Left ventricle myocardium inferior (tissue), 1 donor: Measurements from ENCODE around the gene SPATA24. TPM values are rescaled to one million over a fixed set of nuclear protein-coding genes. Genes with fewer than 3 reads are reported as not detected.
"Not testable (repeated sequence)": the region's sequence is repeated elsewhere in the genome, so short reads cannot be mapped to it uniquely, and the experiment has no call there.

Experiments
- DNase-seq: peaks from one replicate; pipeline ENCODE4 v3.0.0-alpha.2; 2020
- H3K27ac ChIP-seq: fragments of 200-600 bp; replicated peaks from 2 replicates; pipeline ENCODE4 v1.8.0; 2021
- H3K27me3 ChIP-seq: fragments of 200-600 bp; 2 replicates; pipeline ENCODE4 v1.8.0; 2021; ENCODE audit warnings: low read depth
- H3K36me3 ChIP-seq: fragments of 200-600 bp; 2 replicates; pipeline ENCODE4 v1.8.0; 2021
- H3K4me1 ChIP-seq: fragments of 200-600 bp; 2 replicates; pipeline ENCODE4 v1.8.0; 2021
- H3K4me3 ChIP-seq: fragments of 200-600 bp; 2 replicates; pipeline ENCODE4 v1.8.0; 2021; ENCODE audit warnings: mild to moderate bottlenecking, moderate library complexity
- H3K9me3 ChIP-seq: fragments of 200-600 bp; replicated peaks from 2 replicates; pipeline ENCODE4 v1.8.0; 2021
- intact Hi-C: fragments of 100-400 bp; cut with micrococcal nuclease; formaldehyde crosslinking; loops from one replicate; pipeline ENCODE4 v1.11.0; 2022
- total RNA-seq: library from RNA; stranded (reverse); fragmentation: NEBNext Ultra II Directional; extraction: Animal tissue kit (Norgen Biotek cat#: 25700); gene quantifications from one replicate; pipeline ENCODE4 v1.2.1, GENCODE V29; 2021
- TF ChIP-seq, protein P1 (sequence below): fragments of 200-600 bp; IDR thresholded peaks from 2 replicates; pipeline ENCODE4 v1.8.0; 2021; ENCODE audit warnings: antibody characterized with exemption, mild to moderate bottlenecking, borderline replicate concordance
- donor health status: DM: no; HTN: yes; CAD: no; lungs with severe emphysema.

The SPATA24 gene
- total RNA-seq, 1 donor from 2014 or later, result 15.7 TPM

DNA sequence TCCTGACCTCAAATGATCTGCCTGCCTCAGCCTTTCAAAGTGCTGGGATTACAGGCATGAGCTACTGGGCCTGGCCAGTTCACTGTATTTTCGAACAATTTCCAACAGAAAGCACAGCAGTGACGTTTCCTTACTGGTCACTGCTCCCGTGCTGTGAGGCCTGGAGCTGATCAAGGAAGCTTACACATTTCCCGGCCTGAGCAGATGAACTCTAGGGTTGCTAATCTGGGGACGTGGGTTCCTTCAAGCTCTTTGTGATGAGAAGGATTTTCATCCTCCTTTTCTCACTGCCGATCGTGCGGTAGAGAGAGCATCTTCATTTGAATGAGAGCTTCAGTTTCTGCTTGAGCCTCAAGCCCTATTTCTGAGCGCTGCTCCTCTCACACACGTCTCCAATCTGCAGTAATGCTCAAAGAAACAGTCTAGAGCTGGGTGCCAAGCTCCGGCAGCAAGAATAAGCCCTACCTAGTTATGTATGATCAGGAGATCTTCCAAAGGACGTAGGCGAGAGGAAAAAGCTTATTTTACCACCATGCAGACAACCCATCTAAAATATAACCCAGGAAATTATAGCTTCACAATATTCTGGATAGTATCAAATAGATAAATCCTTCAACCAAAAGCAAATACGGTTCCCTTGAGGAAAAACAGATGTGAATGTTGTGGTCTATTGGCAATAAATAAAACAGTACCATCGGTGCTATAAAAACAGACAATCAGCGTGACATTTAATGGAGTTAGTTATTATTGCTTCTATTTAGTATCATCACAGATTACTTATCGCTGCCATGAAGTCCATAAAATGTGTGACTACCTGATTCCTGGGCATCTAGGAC, 7.3 kb upstream of the SPATA24 start:
- Histone ChIP-seq H3K4me3 (no peak overlapping the region), H3K4me1 (peaks cover 48% of the 10 kb centered on the region), H3K27ac (peak overlapping the region; percentile 91), H3K9me3 (no peaks in the 10 kb centered on the region), H3K36me3 (peaks cover 14% of the 10 kb centered on the region), H3K27me3 (no peaks in the 10 kb centered on the region)
- no peak for DNase-seq
- TF ChIP-seq, protein P1, sequence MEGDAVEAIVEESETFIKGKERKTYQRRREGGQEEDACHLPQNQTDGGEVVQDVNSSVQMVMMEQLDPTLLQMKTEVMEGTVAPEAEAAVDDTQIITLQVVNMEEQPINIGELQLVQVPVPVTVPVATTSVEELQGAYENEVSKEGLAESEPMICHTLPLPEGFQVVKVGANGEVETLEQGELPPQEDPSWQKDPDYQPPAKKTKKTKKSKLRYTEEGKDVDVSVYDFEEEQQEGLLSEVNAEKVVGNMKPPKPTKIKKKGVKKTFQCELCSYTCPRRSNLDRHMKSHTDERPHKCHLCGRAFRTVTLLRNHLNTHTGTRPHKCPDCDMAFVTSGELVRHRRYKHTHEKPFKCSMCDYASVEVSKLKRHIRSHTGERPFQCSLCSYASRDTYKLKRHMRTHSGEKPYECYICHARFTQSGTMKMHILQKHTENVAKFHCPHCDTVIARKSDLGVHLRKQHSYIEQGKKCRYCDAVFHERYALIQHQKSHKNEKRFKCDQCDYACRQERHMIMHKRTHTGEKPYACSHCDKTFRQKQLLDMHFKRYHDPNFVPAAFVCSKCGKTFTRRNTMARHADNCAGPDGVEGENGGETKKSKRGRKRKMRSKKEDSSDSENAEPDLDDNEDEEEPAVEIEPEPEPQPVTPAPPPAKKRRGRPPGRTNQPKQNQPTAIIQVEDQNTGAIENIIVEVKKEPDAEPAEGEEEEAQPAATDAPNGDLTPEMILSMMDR, result no peak
- intact Hi-C loops, result no loop called here

DNA sequence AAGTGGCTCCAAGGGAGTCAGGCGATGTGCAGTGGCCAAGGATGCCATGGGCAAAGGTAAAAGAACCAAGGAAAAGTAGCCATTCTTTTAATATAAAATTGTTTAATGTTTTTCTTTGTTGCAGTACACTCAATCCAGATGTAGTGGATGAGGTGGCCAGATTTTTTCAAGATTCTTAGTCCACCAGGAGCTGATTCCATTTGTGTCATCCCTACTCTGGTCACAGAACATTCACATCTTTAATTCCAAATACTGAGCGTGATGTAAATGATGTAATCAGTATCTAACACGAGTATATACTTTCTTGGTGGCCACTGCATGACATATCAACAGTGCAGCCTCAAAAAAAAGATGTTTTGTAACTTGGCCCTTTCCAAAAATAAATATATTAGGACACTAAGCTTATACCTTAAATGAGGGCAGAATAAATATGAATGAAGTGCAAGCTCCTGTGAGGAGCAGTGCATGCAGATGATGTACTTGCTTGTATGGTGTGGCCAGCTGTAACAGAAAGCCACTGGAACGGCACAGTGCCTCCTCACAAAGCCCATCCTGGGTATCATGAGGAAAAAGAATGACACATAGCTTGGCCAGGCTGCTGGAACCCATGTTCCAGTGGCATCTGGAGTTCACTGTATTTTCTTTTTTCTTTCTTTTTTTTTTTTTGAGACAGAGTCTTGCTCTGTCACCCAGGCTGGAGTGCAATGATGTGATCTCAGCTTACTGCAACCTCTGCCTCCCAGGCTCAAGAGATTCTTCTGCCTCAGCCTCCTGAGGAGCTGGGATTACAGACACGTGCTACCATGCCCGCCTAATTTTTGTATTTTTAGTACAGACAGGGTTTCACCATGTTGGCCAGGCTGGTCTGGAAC, 6.5 kb upstream of the SPATA24 start:
- Histone ChIP-seq H3K27me3 (no peaks in the 10 kb centered on the region), H3K27ac (peak overlapping the region; percentile 91), H3K4me1 (peaks cover 39% of the 10 kb centered on the region), H3K36me3 (peaks cover 14% of the 10 kb centered on the region), H3K4me3 (no peak overlapping the region), H3K9me3 (no peaks in the 10 kb centered on the region)
- TF ChIP-seq, protein P1, result no peak
- DNase-seq, result no peak
- intact Hi-C loops, result no loop called here

GRCh38 chr5:139409116-139409515, 5.2 kb upstream of the SPATA24 start:
- H3K27me3 ChIP-seq, DNase-seq, intact Hi-C loops, H3K27ac ChIP-seq, H3K9me3 ChIP-seq, H3K4me3 ChIP-seq: not testable (repeated sequence)
- Histone ChIP-seq H3K36me3 (peaks cover 14% of the 10 kb centered on the region), H3K4me1 (peaks cover 34% of the 10 kb centered on the region)

GRCh38 chr5:139408191-139408590, 4.3 kb upstream of the SPATA24 start:
- intact Hi-C loops, result no loop called here
- TF ChIP-seq, protein P1, result no peak
- no peaks in the 10 kb centered on the region for H3K9me3 ChIP-seq

GRCh38 chr5:139407517-139407916, 3.6 kb upstream of the SPATA24 start:
- Histone ChIP-seq H3K27ac (no peak overlapping the region), H3K4me1 (peaks cover 36% of the 10 kb centered on the region), H3K9me3 (no peaks in the 10 kb centered on the region), H3K4me3 (no peak overlapping the region), H3K27me3 (no peaks in the 10 kb centered on the region), H3K36me3 (peaks cover 7% of the 10 kb centered on the region)
- intact Hi-C loops, result no loop called here
- DNase-seq, result no peak
- TF ChIP-seq, protein P1, result no peak

More at GRCh38 chr5:139408191-139408590, 4.3 kb upstream of the SPATA24 start:
- no peak for DNase-seq
- Histone ChIP-seq H3K27ac (no peak overlapping the region), H3K4me1 (peaks cover 30% of the 10 kb centered on the region), H3K27me3 (no peaks in the 10 kb centered on the region), H3K4me3 (no peak overlapping the region), H3K36me3 (peaks cover 14% of the 10 kb centered on the region)
